ENCODE results near the gene GRHPR. TPM values are rescaled to one million over a fixed set of nuclear protein-coding genes. Genes with fewer than 3 reads are reported as not detected.
"Not testable (repeated sequence)": the region's sequence is repeated elsewhere in the genome, so short reads cannot be mapped to it uniquely, and the experiment has no call there.

The GRHPR gene
- polyA plus RNA-seq, 4 donors: 138 to 156 (median 147) TPM

DNA sequence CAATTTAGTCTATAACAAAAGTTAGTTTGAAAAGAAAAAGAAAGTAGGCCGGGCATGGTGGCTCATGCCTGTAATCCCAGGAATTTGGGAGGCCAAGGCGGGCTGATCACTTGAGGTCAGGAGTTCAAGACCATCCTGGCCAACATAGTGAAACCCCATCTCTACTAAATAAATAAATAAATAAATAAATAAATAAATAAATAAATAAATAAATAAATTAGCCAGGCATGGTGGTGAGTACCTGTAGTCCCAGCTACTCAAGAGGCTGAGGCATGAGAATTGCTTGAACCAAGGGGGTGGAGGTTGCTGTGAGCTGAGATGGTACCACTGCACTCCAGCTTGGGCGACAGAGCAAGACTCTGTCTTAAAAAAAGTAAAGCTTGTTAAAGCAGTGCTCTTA lies 24.5 kb upstream of the GRHPR start:
- DNase-seq (ENCODE audit: low read depth in 4 of 4, low spot score in 2 of 4): not testable (repeated sequence)

DNA sequence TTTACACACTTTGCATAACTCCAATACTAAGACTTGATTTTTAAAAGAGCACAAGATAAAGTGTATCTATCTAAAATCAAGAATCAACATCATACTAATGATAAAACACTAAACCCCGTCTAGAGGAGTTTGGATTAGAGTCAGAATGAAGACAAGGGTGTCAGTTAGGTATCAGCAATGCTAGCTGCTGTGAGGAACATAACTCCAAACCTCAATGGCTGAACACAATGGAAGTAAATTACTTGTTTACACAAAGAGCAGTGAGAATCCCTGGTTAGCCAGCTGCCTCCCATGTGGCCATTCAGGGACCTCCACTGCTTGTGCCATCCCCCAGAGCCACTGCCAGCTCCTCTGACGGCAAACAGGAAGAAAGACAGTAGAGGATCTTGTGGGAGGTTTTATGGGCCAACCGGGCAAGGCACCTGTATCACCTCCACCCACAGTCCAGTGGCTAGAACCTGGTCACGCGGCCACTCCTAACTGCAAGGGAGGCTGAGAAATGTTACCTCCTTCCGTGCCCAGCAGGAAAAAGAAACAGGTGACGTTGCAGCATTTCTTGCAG lies 24.0 kb upstream of the GRHPR start:
- DNase-seq (ENCODE audit: low read depth in 4 of 4, low spot score in 2 of 4): no peak

DNA sequence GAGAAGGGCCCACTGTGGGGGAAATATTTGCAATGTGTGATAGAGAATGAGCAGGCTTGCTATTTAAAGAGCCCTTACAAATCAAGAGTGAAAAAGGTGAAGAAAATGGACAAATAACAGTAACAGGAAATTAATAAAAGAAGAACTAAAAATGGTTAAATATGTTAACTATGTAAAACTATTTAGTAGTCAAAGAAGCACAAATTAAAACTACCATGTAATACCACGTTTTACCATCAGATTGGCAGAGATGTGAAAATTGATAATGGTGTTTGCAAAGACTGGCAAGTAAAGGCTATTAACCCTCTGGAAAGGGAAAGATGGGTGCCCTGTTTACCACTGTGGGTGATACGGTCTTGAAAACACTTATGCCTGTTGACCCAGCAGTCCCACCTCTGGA lies 23.2 kb upstream of the GRHPR start:
- no peak for DNase-seq (ENCODE audit: low read depth in 4 of 4, low spot score in 2 of 4)

GRCh38 chr9:37404590-37404989 lies 17.9 kb upstream of the GRHPR start:
- DNase-seq (ENCODE audit: low read depth in 4 of 4, low spot score in 2 of 4): no peak

- DNase-seq (ENCODE audit: low read depth in 4 of 4, low spot score in 2 of 4): no peak
Measured at GRCh38 chr9:37405350-37405749, 17.1 kb upstream of the GRHPR start.

DNA sequence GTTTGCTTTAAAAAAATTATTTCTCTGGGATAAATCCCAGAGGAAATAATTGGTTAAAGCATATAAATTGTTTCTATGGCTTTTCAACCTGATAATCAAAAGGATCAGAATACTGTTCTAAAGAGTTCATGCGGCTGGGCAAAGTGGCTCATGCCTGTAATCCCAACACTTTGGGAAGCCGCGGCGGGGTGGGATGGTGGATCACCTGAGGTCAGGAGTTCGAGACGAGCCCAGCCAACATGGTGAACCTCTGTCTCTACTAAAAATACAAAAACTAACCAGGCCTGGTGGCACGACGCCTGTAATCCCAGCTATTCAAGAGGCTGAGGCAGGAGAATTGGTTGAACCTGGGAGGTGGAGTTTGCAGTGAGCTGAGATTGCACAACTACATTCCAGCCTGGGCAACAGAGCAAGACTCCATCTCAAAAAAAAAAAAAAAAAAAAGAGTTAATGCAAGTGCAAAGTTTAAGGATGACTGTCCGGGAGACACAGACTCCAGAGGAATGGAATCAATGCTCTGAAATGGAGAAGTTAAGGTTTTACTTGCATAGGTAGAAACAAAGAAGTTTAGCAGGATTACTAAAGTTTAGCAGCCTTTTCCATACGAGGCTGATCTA lies 16.6 kb upstream of the GRHPR start:
- no peak for DNase-seq (ENCODE audit: low read depth in 4 of 4, low spot score in 2 of 4)

DNA sequence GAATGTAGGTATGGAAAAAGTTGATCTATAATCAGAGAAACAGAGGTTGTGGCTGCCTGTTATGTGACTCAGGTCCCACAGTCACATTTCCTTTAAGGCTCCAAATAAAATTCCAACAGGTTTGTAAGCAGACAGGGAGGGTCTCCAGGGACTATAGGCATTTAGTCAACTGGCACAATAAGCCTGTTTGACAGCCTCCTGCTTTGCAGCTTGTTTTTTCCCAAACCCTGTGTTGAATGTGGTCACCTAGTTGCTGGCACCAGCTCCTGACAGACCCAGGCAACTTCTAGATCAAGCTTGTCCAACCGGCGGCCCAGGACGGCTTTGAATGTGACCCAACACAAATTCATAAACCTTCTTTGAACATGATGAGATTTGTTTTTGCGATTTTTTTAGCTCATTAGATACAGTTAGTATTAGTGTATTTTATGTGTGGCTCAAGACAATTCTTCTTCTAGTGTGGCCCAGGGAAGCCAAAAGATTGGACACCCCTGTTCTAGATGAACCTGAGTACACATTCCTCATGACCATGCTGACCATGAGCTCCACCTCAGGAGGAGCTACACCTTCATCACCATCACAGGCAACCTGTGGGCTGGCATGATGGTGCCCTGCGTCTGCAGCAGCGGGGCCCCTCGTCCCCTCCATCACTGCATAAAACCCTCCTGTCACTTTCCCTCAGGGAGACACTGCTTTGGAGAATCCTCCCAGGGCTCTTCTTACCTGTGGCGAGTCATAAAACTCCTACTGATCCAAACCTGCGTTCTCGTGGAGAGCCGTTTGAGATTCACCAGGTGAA lies 15.7 kb upstream of the GRHPR start:
- DNase-seq (ENCODE audit: low read depth in 4 of 4, low spot score in 2 of 4): no peak

DNA sequence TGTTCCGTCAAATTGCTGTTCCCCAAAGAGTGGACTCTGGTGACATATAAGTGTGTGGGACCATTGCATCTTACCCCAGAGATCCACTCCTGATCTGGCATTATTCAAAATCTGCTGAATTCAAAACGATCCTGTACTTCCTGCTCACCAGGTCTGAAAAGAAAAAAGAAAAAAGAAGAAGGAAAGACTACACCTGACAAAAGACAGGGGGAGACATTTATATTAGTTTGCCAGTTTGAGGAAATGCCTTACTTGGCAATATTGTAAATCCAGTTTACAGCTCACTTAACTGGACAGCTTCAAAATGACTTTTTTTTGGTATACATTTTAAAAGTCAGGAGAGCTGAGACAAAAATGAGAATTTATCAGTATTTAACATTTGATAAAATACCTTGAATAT lies 15.0 kb upstream of the GRHPR start:
- DNase-seq (ENCODE audit: low read depth in 4 of 4, low spot score in 2 of 4): no peak

GRCh38 chr9:37408933-37409710 lies 13.4 kb upstream of the GRHPR start:
- no peak for DNase-seq (ENCODE audit: low read depth in 4 of 4, low spot score in 2 of 4)

- no peak for DNase-seq (ENCODE audit: low read depth in 4 of 4, low spot score in 2 of 4)
Measured at GRCh38 chr9:37410354-37410861, 12.1 kb upstream of the GRHPR start.

GRCh38 chr9:37410969-37411785 lies 11.3 kb upstream of the GRHPR start:
- DNase-seq (ENCODE audit: low read depth in 4 of 4, low spot score in 2 of 4): no peak

DNA sequence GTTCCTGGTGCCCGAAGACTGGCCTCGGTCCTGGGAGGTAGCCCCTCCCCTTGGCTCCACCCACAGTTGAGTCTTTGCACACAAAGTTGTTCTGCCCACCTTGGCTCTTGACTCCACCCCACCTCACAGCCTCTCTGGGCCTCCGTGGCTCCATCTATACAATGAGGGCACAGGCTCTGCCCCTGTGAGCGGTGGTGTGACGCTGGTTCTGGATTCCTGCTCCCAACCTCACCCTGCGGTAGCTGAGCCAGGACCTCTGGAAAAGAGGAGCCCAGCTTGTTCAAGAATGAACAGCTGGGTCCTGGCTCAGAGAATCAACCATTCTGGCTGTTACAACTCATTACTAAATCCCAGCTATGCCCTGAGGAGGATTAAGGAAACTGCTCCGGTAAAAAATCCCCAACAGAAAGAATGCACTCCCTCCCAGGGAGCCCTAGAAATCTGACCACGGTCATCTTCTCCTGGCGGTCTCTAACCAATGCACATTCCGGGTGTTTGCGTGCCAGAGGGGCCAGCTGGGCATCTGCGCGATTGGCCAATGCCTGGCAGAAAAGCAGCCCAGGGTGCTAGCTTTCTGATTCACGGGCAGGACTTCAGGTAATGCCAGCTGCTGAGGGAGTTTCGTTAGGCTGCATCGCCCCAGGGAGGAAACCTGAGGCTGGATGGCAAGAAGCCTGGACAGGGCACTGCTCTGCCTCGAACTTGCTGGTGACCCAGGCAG lies 9.9 kb upstream of the GRHPR start:
- no peak for DNase-seq (ENCODE audit: low read depth in 4 of 4, low spot score in 2 of 4)

DNA sequence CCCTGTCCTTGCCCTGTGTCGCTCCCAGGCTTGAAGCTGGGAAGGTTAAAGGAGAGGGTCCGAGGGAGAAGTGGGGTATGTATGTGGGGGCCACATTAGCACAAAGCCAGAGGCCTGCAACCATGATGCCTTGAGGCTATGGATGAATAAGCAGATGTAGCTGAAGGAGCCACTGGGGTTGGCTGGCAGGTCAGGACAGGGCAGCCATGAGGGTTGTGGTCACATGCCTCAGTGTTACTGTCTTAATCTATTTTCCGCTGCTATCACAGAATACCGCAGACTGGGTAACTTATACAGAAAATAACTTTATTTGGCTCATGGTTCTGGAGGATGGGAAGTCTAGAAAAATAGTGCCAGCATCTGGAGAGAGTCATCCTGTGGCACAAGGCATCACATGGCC lies 9.2 kb upstream of the GRHPR start:
- DNase-seq (ENCODE audit: low read depth in 4 of 4, low spot score in 2 of 4): no peak

GRCh38 chr9:37414503-37414943 lies 8.0 kb upstream of the GRHPR start:
- DNase-seq (ENCODE audit: low read depth in 4 of 4, low spot score in 2 of 4): no peak

GRCh38 chr9:37415011-37415719 lies 7.3 kb upstream of the GRHPR start:
- DNase-seq (ENCODE audit: low read depth in 4 of 4, low spot score in 2 of 4): peak; percentile 41 to 77 (median 60)

GRCh38 chr9:37417252-37417803 lies 5.2 kb upstream of the GRHPR start:
- no peak for DNase-seq (ENCODE audit: low read depth in 4 of 4, low spot score in 2 of 4)

- DNase-seq (ENCODE audit: low read depth in 4 of 4, low spot score in 2 of 4): no peak
Measured at GRCh38 chr9:37417857-37418618, 4.5 kb upstream of the GRHPR start.

DNA sequence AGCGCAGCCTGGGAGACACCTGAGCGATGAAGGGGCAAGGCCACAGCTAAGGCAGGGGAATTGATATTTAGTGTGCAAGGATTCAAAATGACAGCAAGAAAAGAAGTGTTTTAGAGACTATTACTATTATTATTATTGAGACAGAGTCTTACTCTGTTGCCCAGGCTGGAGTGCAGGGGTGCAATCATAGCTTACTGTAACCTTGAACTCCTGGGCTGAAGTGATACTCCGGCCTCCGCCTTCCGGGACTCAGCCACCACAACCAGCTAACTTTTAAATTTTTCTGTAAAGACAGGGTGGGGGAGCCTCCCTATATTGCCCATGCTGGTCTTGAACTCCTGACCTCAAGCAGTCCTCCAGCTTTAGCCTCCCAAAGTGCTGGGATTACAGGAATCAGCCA lies 3.3 kb upstream of the GRHPR start:
- DNase-seq (ENCODE audit: low read depth in 4 of 4, low spot score in 2 of 4): no peak

Measured in left renal cortex interstitium (tissue), 4 donors.